ENCODE results near the gene EPSTI1. TPM values are rescaled to one million over a fixed set of nuclear protein-coding genes. Genes with fewer than 3 reads are reported as not detected.

The EPSTI1 gene
- polyA plus RNA-seq, 1 of the 3 experiments (the other 2 are of a cell fraction): 0.02 TPM

GRCh38 chr13:42926555-42926954 lies 65.5 kb downstream of the EPSTI1 start:
- ChIA-PET CTCF (interaction anchor here (1.0 kb wide), 1 partner anchor 43 kb away, joined by 4 read pairs; no protein-coding TSS in a partner anchor), POLR2A (no interaction called here)
- 64% methylated on average over 2 of the region's 2 CpGs for WGBS (ENCODE audit: low lambda C conversion rate)

GRCh38 chr13:42926043-42926442 lies 66.0 kb downstream of the EPSTI1 start:
- DNase-seq: no peak
- H3K79me2 ChIP-seq (ENCODE audit: insufficient read depth): no peaks in the 10 kb centered on the region
- CTCF ChIA-PET: interaction anchor here (1.0 kb wide), 1 partner anchor 43 kb away, joined by 4 read pairs; no protein-coding TSS in a partner anchor
- H3K27ac ChIP-seq (ENCODE audit: low read depth in 2 of 2, low read length in 1 of 2): no peak overlapping the region
- H3K4me1 ChIP-seq (ENCODE audit: control insufficient read depth in 1 of 2, insufficient read depth in 2 of 2, low read depth in 1 of 2, low read length in 1 of 2): no peaks in the 10 kb centered on the region
- H3K9me2 ChIP-seq: no peaks in the 10 kb centered on the region
- no peak overlapping the region for H3K4me3 ChIP-seq (ENCODE audit: low read depth in 2 of 2, low read length in 1 of 2)
- WGBS (ENCODE audit: low lambda C conversion rate): 77% methylated on average over 3 of the region's 3 CpGs
- no peak overlapping the region for H3K9ac ChIP-seq
- no peaks in the 10 kb centered on the region for H4K20me1 ChIP-seq (ENCODE audit: insufficient read depth)
- H3K36me3 ChIP-seq (replicated peaks in 1 of 2; ENCODE audit: control insufficient read depth in 1 of 2, insufficient read depth in 2 of 2, low read length in 1 of 2): no peaks in the 10 kb centered on the region
- H3F3A ChIP-seq (replicated peaks; ENCODE audit: insufficient read depth): no peaks in the 10 kb centered on the region
- POLR2A ChIA-PET: no interaction called here
- H2AFZ ChIP-seq (ENCODE audit: low read depth): no peak overlapping the region
- no peak overlapping the region for H3K4me2 ChIP-seq
- H3K9me3 ChIP-seq: no peaks in the 10 kb centered on the region
- H3K27me3 ChIP-seq (ENCODE audit: insufficient read depth): no peaks in the 10 kb centered on the region
- TF ChIP-seq FOXM1 (IDR thresholded peaks at IDR 0.05; ENCODE audit: low read depth) (no peak), RXRA (IDR thresholded peaks at IDR 0.05; ENCODE audit: borderline replicate concordance, low read depth) (no peak), USF1 (IDR thresholded peaks at IDR 0.05; ENCODE audit: borderline replicate concordance, low read depth) (no peak), ELF1 (IDR thresholded peaks at IDR 0.05) (no peak), TCF12 (IDR thresholded peaks at IDR 0.05) (no peak), TAF1 (IDR thresholded peaks at IDR 0.05; ENCODE audit: borderline replicate concordance, low read depth, low read length) (no peak), CTCF (IDR thresholded peaks at IDR 0.05) (no peak), MEF2A (IDR thresholded peaks at IDR 0.05; ENCODE audit: borderline replicate concordance, low read depth) (no peak)
- TF ChIP-seq, protein P1, sequence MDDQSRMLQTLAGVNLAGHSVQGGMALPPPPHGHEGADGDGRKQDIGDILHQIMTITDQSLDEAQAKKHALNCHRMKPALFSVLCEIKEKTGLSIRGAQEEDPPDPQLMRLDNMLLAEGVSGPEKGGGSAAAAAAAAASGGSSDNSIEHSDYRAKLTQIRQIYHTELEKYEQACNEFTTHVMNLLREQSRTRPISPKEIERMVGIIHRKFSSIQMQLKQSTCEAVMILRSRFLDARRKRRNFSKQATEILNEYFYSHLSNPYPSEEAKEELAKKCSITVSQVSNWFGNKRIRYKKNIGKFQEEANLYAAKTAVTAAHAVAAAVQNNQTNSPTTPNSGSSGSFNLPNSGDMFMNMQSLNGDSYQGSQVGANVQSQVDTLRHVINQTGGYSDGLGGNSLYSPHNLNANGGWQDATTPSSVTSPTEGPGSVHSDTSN (IDR thresholded peaks at IDR 0.05): no peak

More at GRCh38 chr13:42926555-42926954, 65.5 kb downstream of the EPSTI1 start:
- H3K36me3 ChIP-seq (replicated peaks in 1 of 2; ENCODE audit: control insufficient read depth in 1 of 2, insufficient read depth in 2 of 2, low read length in 1 of 2): no peaks in the 10 kb centered on the region
- no peak overlapping the region for H3K4me3 ChIP-seq (ENCODE audit: low read depth in 2 of 2, low read length in 1 of 2)
- no peaks in the 10 kb centered on the region for H4K20me1 ChIP-seq (ENCODE audit: insufficient read depth)
- no peak overlapping the region for H3K27ac ChIP-seq (ENCODE audit: low read depth in 2 of 2, low read length in 1 of 2)
- H2AFZ ChIP-seq (ENCODE audit: low read depth): no peak overlapping the region
- H3F3A ChIP-seq (replicated peaks; ENCODE audit: insufficient read depth): no peaks in the 10 kb centered on the region
- no peaks in the 10 kb centered on the region for H3K9me2 ChIP-seq
- H3K9me3 ChIP-seq: no peaks in the 10 kb centered on the region
- H3K27me3 ChIP-seq (ENCODE audit: insufficient read depth): no peaks in the 10 kb centered on the region
- no peak for TF ChIP-seq USF1 (IDR thresholded peaks at IDR 0.05; ENCODE audit: borderline replicate concordance, low read depth)
- TF ChIP-seq USF2 (IDR thresholded peaks at IDR 0.05; ENCODE audit: borderline replicate concordance, low read depth, low read length): no peak
- no peak for TF ChIP-seq RXRA (IDR thresholded peaks at IDR 0.05; ENCODE audit: borderline replicate concordance, low read depth)
- no peak for TF ChIP-seq RAD21 (IDR thresholded peaks at IDR 0.05; ENCODE audit: low read length)
- no peak for TF ChIP-seq MXI1 (IDR thresholded peaks at IDR 0.05; ENCODE audit: low read depth, low read length)
- no peak for TF ChIP-seq TEAD4 (IDR thresholded peaks at IDR 0.05; ENCODE audit: borderline replicate concordance, insufficient read depth)
- no peak for TF ChIP-seq POLR2AphosphoS5 (IDR thresholded peaks at IDR 0.05; ENCODE audit: low read depth, low read length)
- TF ChIP-seq MEF2A (IDR thresholded peaks at IDR 0.05; ENCODE audit: borderline replicate concordance, low read depth): no peak
- no peak for TF ChIP-seq SIN3A (IDR thresholded peaks at IDR 0.05; ENCODE audit: borderline replicate concordance, low read depth, low read length)
- no peak for TF ChIP-seq GABPA (IDR thresholded peaks at IDR 0.05; ENCODE audit: low read depth)
- TF ChIP-seq GATA2 (CRISPR knock-in tag; IDR thresholded peaks at IDR 0.05): no peak
- no peak for TF ChIP-seq NFIC (IDR thresholded peaks at IDR 0.05; ENCODE audit: borderline replicate concordance)
- no peak for TF ChIP-seq SMC3 (IDR thresholded peaks at IDR 0.05; ENCODE audit: low read depth, low read length)
- no peak for TF ChIP-seq TCF12 (IDR thresholded peaks at IDR 0.05)
- TF ChIP-seq, protein P2, sequence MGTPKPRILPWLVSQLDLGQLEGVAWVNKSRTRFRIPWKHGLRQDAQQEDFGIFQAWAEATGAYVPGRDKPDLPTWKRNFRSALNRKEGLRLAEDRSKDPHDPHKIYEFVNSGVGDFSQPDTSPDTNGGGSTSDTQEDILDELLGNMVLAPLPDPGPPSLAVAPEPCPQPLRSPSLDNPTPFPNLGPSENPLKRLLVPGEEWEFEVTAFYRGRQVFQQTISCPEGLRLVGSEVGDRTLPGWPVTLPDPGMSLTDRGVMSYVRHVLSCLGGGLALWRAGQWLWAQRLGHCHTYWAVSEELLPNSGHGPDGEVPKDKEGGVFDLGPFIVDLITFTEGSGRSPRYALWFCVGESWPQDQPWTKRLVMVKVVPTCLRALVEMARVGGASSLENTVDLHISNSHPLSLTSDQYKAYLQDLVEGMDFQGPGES (IDR thresholded peaks at IDR 0.05; ENCODE audit: low read depth, low read length): no peak
- TF ChIP-seq, protein P1 (IDR thresholded peaks at IDR 0.05): no peak
- H3K79me2 ChIP-seq (ENCODE audit: insufficient read depth): no peaks in the 10 kb centered on the region
- H3K4me1 ChIP-seq (ENCODE audit: control insufficient read depth in 1 of 2, insufficient read depth in 2 of 2, low read depth in 1 of 2, low read length in 1 of 2): no peaks in the 10 kb centered on the region
- no peak overlapping the region for H3K9ac ChIP-seq
- no peak overlapping the region for H3K4me2 ChIP-seq
- no peak for DNase-seq
